Measurements from ENCODE around the gene MYO5C. TPM values are rescaled to one million over a fixed set of nuclear protein-coding genes. Genes with fewer than 3 reads are reported as not detected.
A peak's percentile ranks its signal among the peaks of the same experiment; 100 is the strongest.

MYO5C gene
- total and polyA plus RNA-seq, 2 of the 4 experiments (the other 2 are of a cell fraction), result under 0.01 to 0.03 TPM

- no peak overlapping the region for H3K56ac ChIP-seq (ENCODE audit: extremely low read depth, insufficient read depth, low read length)
- H4K5ac ChIP-seq (ENCODE audit: low read depth, low read length), result no peak overlapping the region
- H3K79me1 ChIP-seq (ENCODE audit: low read depth in 1 of 2, low read length in 2 of 2), result peaks cover 0 to 5% of the 10 kb centered on the region in 2 experiments; a peak in 1 of 4 replicates
- TF ChIP-seq RAD21 (IDR thresholded peaks at IDR 0.05; ENCODE audit: low read length), result no peak
- no peak for TF ChIP-seq ELK1 (IDR thresholded peaks at IDR 0.05; ENCODE audit: borderline replicate concordance, low read depth, low read length)
- no peak for TF ChIP-seq CEBPB (IDR thresholded peaks at IDR 0.05; ENCODE audit: low read depth, low read length)
- TF ChIP-seq RFX5 (IDR thresholded peaks at IDR 0.05; ENCODE audit: low read depth, low read length), result no peak
- TF ChIP-seq BHLHE40 (IDR thresholded peaks at IDR 0.05; ENCODE audit: low read depth, low read length), result no peak
- no peak for TF ChIP-seq SMC3 (IDR thresholded peaks at IDR 0.05; ENCODE audit: low read depth, low read length)
- no peak for TF ChIP-seq RCOR1 (IDR thresholded peaks at IDR 0.05; ENCODE audit: insufficient replicate concordance, low read length)
- TF ChIP-seq MAFK (IDR thresholded peaks at IDR 0.05; ENCODE audit: low read depth, low read length), result no peak
- TF ChIP-seq POLR2A (IDR thresholded peaks at IDR 0.05; ENCODE audit: low read depth, low read length), result no peak
- no peak for TF ChIP-seq MAZ (IDR thresholded peaks at IDR 0.05; ENCODE audit: borderline replicate concordance, low read depth, low read length)
- TF ChIP-seq CHD1 (IDR thresholded peaks at IDR 0.05; ENCODE audit: low read depth, low read length), result no peak
- TF ChIP-seq MXI1 (IDR thresholded peaks at IDR 0.05; ENCODE audit: borderline replicate concordance, low read depth, low read length), result no peak
- no peak for TF ChIP-seq NFE2L2 (IDR thresholded peaks at IDR 0.05; ENCODE audit: low read depth, low read length)
- no peak overlapping the region for H2BK20ac ChIP-seq (ENCODE audit: low read depth, low read length)
- H2BK15ac ChIP-seq (ENCODE audit: low read depth, low read length), result no peak overlapping the region
- POLR2A ChIA-PET (ENCODE audit: unreplicated experiment), result interaction anchor here (0.6 kb wide), 1 partner anchor 14 kb away, joined by 4 read pairs; no protein-coding TSS in a partner anchor
- H3K9me1 ChIP-seq (ENCODE audit: insufficient read depth, low read length), result peaks cover 7% of the 10 kb centered on the region; the same call in 1 of the 2 replicates
- H4K8ac ChIP-seq (ENCODE audit: low read depth in 2 of 2, low read length in 2 of 2), result no peak overlapping the region
- no peaks in the 10 kb centered on the region for H4K20me1 ChIP-seq (ENCODE audit: insufficient read depth, low read length)
- no peak overlapping the region for H4K91ac ChIP-seq (ENCODE audit: insufficient read depth, low read depth, low read length)
- dilution Hi-C loops (cut with HindIII; ENCODE audit: low sequenced_read_pairs, unreplicated experiment), result no loop called here
- no peaks in the 10 kb centered on the region for H3K9me3 ChIP-seq (ENCODE audit: control insufficient read depth, insufficient read depth, low read length)
- in situ Hi-C loops (cut with MboI; ENCODE audit: low sequenced_read_pairs), result no loop called here
- H3K4me2 ChIP-seq (ENCODE audit: low read depth, low read length), result no peak overlapping the region
- CTCF ChIA-PET, result interaction anchor here (0.6 kb wide), 1 partner anchor 11 kb away, joined by 3 read pairs; no protein-coding TSS in a partner anchor
- no peak overlapping the region for H2BK120ac ChIP-seq (ENCODE audit: low read depth, low read length)
- DNase-seq (peak; percentile 44), ATAC-seq (ENCODE audit: low read depth) (no peak)
- no TSS peak for BruUV-seq (replicated peaks)
- no CpG with 5 or more reads among the region's 3 CpGs for WGBS, 2 experiments (ENCODE audit: extremely low coverage in 2 of 2, insufficient read length in 1 of 2)
- no peaks in the 10 kb centered on the region for H3K27me3 ChIP-seq (ENCODE audit: control insufficient read depth, insufficient read depth, low read length)
- peaks cover 21% of the 10 kb centered on the region for H3K36me3 ChIP-seq (ENCODE audit: control insufficient read depth, insufficient read depth, low read length)
- H3K4ac ChIP-seq (ENCODE audit: low read depth, low read length), result no peak overlapping the region
- H2AK9ac ChIP-seq (replicated peaks; ENCODE audit: low read depth, low read length, poor library complexity), result no peak overlapping the region
- intact Hi-C loops (cut with micrococcal nuclease), result loop anchor here (2.0 kb wide), 1 partner anchor 16 kb away; no protein-coding TSS in a partner anchor
- no peak overlapping the region for H3K14ac ChIP-seq (replicated peaks; ENCODE audit: low read depth, low read length)
- H3K4me1 ChIP-seq (ENCODE audit: control insufficient read depth, insufficient read depth, low read length), result peaks cover 9% of the 10 kb centered on the region
- no peak overlapping the region for H3K23ac ChIP-seq (ENCODE audit: low read depth, low read length)
- no peak overlapping the region for H3K9ac ChIP-seq (ENCODE audit: low read depth, low read length)
- H2AK5ac ChIP-seq (ENCODE audit: low read depth, low read length), result no peak overlapping the region
- H3K4me3 ChIP-seq (ENCODE audit: insufficient read depth, low read depth, low read length), result no peak overlapping the region
- no peak overlapping the region for H3K18ac ChIP-seq (ENCODE audit: low read depth, low read length)
- H2AFZ ChIP-seq (replicated peaks; ENCODE audit: low read length, poor library complexity), result no peak overlapping the region
- H3K27ac ChIP-seq (ENCODE audit: insufficient read depth, low read length), result no peak overlapping the region
- H2BK5ac ChIP-seq (ENCODE audit: low read depth, low read length, poor library complexity, severe bottlenecking), result no peak overlapping the region
These were observed 148.8 kb downstream of the MYO5C start for GRCh38 chr15:52146776-52147175.
